IPS-20b (cell line): ENCODE results near the gene EPHA6.
"Not testable (repeated sequence)": the region's sequence is repeated elsewhere in the genome, so short reads cannot be mapped to it uniquely, and the experiment has no call there.

Source experiments
- H3K27ac ChIP-seq: one replicate; pipeline ENCODE4 v1.5.1; 2013; ENCODE audit warnings: low read length
- H3K27me3 ChIP-seq: 2 replicates; pipeline ENCODE4 v1.6.1; 2013; ENCODE audit warnings: mild to moderate bottlenecking, low read length, inconsistent platforms; ENCODE audit not compliant: insufficient read depth
- H3K36me3 ChIP-seq: 2 replicates; pipeline ENCODE4 v1.6.1; 2013; ENCODE audit warnings: low read depth, mild to moderate bottlenecking, inconsistent platforms, low read length, moderate library complexity; ENCODE audit not compliant: insufficient read depth
- H3K4me1 ChIP-seq: 2 replicates; pipeline ENCODE4 v1.6.1; 2013; ENCODE audit warnings: mild to moderate bottlenecking, control low read depth, inconsistent platforms, low read length, moderate library complexity; ENCODE audit not compliant: insufficient read depth
- H3K4me3 ChIP-seq: 2 replicates; pipeline ENCODE4 v1.5.1; 2013; ENCODE audit warnings: mild to moderate bottlenecking, low read length, inconsistent platforms
- H3K9ac ChIP-seq: 2 replicates; pipeline ENCODE4 v1.6.1; 2013; ENCODE audit warnings: low read depth, mild to moderate bottlenecking, inconsistent platforms, low read length, moderate library complexity
- H3K9me3 ChIP-seq: 2 replicates; pipeline ENCODE4 v1.6.1; 2013; ENCODE audit warnings: mild to moderate bottlenecking, low read depth, low read length, inconsistent platforms; ENCODE audit not compliant: insufficient read depth

The EPHA6 gene

DNA sequence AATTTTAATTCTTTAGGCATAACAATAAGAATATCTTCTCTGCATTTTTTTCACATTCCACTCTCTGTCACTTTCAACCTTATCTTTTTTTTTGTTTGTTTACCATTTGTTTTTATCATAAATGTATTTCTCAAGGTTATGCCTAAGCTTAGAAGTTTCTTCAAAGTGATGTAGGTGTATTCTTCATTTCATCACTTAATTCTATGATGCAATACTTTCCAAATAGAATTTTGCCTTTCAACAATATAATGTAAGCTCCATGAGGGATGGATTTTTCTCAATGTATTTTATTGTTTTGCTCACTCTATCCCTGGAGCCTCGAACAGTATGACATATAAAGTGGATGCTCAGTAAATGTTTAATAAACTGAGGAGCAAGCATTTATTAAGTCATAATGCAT is 444.9 kb downstream of the EPHA6 start:
- Histone ChIP-seq H3K27me3 (no peaks in the 10 kb centered on the region), H3K4me3 (no peak overlapping the region), H3K36me3 (no peaks in the 10 kb centered on the region), H3K9me3 (no peaks in the 10 kb centered on the region), H3K4me1 (peaks cover 11% of the 10 kb centered on the region; the same call in 1 of the 2 replicates), H3K27ac (no peak overlapping the region), H3K9ac (no peak overlapping the region)

DNA sequence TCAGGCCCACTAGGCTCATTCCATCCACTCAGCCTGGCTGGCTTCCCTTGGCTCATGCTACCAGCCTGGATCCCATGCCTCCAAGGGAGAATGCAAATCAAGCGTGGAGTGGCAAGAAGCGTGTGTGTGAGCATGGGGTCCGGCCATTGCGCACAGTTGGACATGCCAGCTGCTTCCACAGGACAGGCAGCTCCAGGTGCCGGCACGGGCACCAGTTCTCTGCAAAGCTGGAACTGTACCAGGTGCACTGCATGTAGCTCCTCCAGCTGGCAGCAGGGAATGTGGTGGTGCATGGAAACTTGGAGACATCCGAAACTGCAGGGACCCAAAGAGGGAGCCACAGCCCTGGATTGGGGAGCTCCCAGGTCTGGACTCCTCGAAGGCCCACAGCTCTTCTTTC is 449.8 kb downstream of the EPHA6 start:
- Histone ChIP-seq H3K9ac (no peak overlapping the region), H3K9me3 (no peaks in the 10 kb centered on the region), H3K4me1 (peaks cover 20% of the 10 kb centered on the region; the same call in 1 of the 2 replicates), H3K27ac (no peak overlapping the region), H3K27me3 (no peaks in the 10 kb centered on the region), H3K4me3 (no peak overlapping the region), H3K36me3 (no peaks in the 10 kb centered on the region)

GRCh38 chr3:97265237-97266005 is 451.0 kb downstream of the EPHA6 start:
- H3K4me1 ChIP-seq, result peaks cover 31% of the 10 kb centered on the region; the same call in 1 of the 2 replicates
- no peaks in the 10 kb centered on the region for H3K27me3 ChIP-seq
- H3K4me3 ChIP-seq, result no peak overlapping the region
- no peak overlapping the region for H3K27ac ChIP-seq
- H3K36me3 ChIP-seq, result no peaks in the 10 kb centered on the region
- no peaks in the 10 kb centered on the region for H3K9me3 ChIP-seq
- H3K9ac ChIP-seq, result no peak overlapping the region

GRCh38 chr3:97269202-97269601 is 454.8 kb downstream of the EPHA6 start:
- Histone ChIP-seq H3K36me3 (no peaks in the 10 kb centered on the region), H3K4me3 (peak overlapping the region; percentile 54), H3K27ac (no peak overlapping the region), H3K4me1 (peaks cover 27% of the 10 kb centered on the region; the same call in 1 of the 2 replicates), H3K9me3 (no peaks in the 10 kb centered on the region), H3K27me3 (no peaks in the 10 kb centered on the region), H3K9ac (peak overlapping the region; percentile 11; the same call in 1 of the 2 replicates)

DNA sequence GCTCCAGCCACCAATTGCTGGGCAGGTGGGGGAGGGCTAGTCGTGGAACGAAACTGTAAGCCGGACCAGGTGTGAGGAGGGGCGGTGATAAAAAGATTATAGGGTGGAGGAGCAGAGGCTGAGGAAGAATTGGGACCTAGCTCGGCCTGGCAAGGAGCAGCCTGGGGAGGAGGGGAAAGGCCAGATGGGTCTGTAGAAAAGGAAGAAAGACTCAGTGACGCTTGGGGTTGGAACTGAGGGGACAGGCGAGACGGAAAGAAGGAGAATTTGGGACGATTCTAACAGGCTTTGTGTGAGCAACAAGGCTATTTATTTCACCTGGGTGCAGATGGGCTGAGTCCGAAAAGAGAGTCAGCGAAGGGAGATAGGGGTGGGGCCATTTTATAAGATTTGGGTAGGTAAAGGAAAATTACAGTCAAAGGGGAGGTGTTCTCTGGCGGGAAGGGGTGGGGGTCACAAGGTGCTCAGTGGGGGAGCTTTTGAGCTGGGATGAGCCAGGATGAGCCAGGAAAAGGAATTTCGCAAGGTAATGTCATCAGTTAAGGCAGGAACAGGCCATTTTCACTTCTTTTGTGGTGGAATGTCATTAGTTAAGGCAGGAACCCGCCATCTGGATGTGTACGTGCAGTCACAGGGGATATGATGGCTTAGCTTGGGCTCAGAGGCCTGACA is 462.6 kb downstream of the EPHA6 start:
- not testable (repeated sequence) for H3K4me1 ChIP-seq, H3K4me3 ChIP-seq

DNA sequence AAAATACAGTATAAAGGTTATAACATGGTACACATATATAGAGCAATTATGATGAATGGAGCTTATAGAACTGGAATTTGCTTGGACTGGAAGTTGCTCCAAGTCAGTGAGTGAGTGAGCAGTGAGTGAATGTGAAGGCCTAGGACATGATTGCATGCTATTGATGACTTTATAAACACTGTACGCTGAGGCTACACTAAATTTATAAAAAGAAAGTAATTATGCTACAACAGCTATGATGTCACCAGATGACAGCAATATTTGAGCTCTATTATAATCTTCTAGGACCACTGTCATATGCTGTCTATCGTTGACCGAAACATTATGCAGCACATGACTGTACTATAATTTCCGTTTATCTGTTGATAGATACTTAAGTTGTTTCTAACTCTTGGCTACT is 463.3 kb downstream of the EPHA6 start:
- Histone ChIP-seq H3K9me3 (no peaks in the 10 kb centered on the region), H3K27me3 (no peaks in the 10 kb centered on the region), H3K36me3 (no peaks in the 10 kb centered on the region), H3K27ac (no peak overlapping the region), H3K9ac (no peak overlapping the region), H3K4me3 (no peak overlapping the region), H3K4me1 (no peaks in the 10 kb centered on the region; the same call in 1 of the 2 replicates)

More for the DNA sequence above, 462.6 kb downstream of the EPHA6 start:
- H3K27ac ChIP-seq, H3K36me3 ChIP-seq, H3K9me3 ChIP-seq, H3K27me3 ChIP-seq, H3K9ac ChIP-seq: not testable (repeated sequence)

GRCh38 chr3:97278506-97278905 is 464.1 kb downstream of the EPHA6 start:
- no peaks in the 10 kb centered on the region for H3K27me3 ChIP-seq
- H3K9me3 ChIP-seq, result no peaks in the 10 kb centered on the region
- no peak overlapping the region for H3K27ac ChIP-seq
- H3K9ac ChIP-seq, result no peak overlapping the region
- no peaks in the 10 kb centered on the region; the same call in 1 of the 2 replicates for H3K4me1 ChIP-seq
- H3K4me3 ChIP-seq, result no peak overlapping the region
- no peaks in the 10 kb centered on the region for H3K36me3 ChIP-seq

GRCh38 chr3:97291901-97292300 is 477.5 kb downstream of the EPHA6 start:
- Histone ChIP-seq H3K27me3 (no peaks in the 10 kb centered on the region), H3K4me1 (no peaks in the 10 kb centered on the region), H3K4me3 (no peak overlapping the region), H3K27ac (no peak overlapping the region), H3K36me3 (no peaks in the 10 kb centered on the region), H3K9ac (no peak overlapping the region), H3K9me3 (no peaks in the 10 kb centered on the region)

- Histone ChIP-seq H3K4me1 (no peaks in the 10 kb centered on the region), H3K36me3 (no peaks in the 10 kb centered on the region), H3K4me3 (no peak overlapping the region), H3K9ac (no peak overlapping the region), H3K27ac (no peak overlapping the region), H3K9me3 (no peaks in the 10 kb centered on the region), H3K27me3 (no peaks in the 10 kb centered on the region)
Observed at GRCh38 chr3:97293596-97294131, 479.3 kb downstream of the EPHA6 start.

DNA sequence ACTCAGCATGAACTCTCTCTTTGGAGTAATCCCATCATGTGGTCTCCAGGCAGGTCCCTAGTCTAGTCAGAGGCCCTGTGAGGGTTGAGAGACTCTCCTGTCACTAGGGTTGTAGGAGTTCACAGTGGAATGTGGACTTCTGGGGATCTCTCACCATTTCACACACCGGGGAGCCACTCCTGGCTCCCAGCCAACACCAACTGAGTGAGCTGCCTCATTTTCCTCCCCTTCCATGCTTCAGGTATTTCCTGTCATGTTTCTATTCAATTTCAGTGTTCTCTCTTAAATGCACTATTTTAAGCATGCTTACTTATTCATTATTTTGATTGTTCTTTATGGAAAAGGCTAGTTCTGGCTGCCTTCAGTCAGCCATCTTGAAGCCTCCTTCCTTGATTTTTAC is 482.6 kb downstream of the EPHA6 start:
- H3K27ac ChIP-seq, result no peak overlapping the region
- no peak overlapping the region for H3K9ac ChIP-seq
- no peaks in the 10 kb centered on the region for H3K36me3 ChIP-seq
- no peaks in the 10 kb centered on the region for H3K4me1 ChIP-seq
- H3K4me3 ChIP-seq, result no peak overlapping the region
- no peaks in the 10 kb centered on the region for H3K27me3 ChIP-seq
- H3K9me3 ChIP-seq, result no peaks in the 10 kb centered on the region

- Histone ChIP-seq H3K27me3 (no peaks in the 10 kb centered on the region), H3K9ac (no peak overlapping the region), H3K4me1 (no peaks in the 10 kb centered on the region), H3K9me3 (no peaks in the 10 kb centered on the region), H3K27ac (no peak overlapping the region), H3K4me3 (no peak overlapping the region), H3K36me3 (no peaks in the 10 kb centered on the region)
Observed at GRCh38 chr3:97301114-97301513, 486.7 kb downstream of the EPHA6 start.

- no peaks in the 10 kb centered on the region; the same call in 1 of the 2 replicates for H3K27me3 ChIP-seq
- H3K27ac ChIP-seq, result no peak overlapping the region
- H3K4me3 ChIP-seq, result no peak overlapping the region
- no peaks in the 10 kb centered on the region for H3K4me1 ChIP-seq
- no peaks in the 10 kb centered on the region for H3K36me3 ChIP-seq
- H3K9ac ChIP-seq, result no peak overlapping the region
- no peaks in the 10 kb centered on the region for H3K9me3 ChIP-seq
Observed at GRCh38 chr3:97306226-97306625, 491.8 kb downstream of the EPHA6 start.
